HuH-7.5 (cell line): ENCODE measurements around the gene E2F8.

Experiments used
- DNase-seq: peaks from one replicate; pipeline ENCODE4 v3.0.0; 2011; ENCODE audit warnings: low spot score

E2F8 gene

DNA sequence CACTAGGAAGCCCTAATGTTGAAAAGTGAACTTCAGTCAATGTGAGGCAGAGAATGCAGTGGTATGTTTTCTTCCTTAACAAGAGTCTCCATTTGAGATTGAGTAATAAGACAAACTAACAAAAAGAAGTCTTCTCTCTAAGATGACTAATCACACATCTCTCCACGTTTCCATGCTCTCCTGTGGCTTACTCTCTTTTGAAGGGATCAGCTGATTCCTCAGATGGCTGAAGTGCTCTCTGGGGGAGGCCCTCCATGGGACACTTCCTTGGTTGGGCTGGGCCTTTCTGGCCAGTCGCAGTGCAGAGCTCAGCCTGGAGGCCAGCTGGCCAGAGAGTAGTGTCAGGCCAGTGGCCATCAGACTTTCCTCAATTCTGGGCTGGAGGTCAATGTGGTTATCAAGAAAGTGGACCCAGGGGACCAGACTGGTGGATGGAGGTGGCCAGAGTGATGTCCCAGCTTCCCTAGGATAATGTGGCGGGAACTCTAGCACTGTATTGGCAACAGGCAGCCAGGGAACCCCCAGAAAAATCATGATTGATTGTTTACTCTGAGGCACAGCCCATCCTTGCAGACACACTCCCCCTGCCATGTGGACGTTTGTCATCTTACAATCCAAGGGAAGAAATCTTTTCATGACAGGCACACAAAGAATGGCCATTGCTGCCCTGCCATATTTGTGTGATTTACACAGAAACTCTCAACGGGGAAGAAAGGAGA, 53.5 kb downstream of the E2F8 start:
- DNase-seq = no peak

DNA sequence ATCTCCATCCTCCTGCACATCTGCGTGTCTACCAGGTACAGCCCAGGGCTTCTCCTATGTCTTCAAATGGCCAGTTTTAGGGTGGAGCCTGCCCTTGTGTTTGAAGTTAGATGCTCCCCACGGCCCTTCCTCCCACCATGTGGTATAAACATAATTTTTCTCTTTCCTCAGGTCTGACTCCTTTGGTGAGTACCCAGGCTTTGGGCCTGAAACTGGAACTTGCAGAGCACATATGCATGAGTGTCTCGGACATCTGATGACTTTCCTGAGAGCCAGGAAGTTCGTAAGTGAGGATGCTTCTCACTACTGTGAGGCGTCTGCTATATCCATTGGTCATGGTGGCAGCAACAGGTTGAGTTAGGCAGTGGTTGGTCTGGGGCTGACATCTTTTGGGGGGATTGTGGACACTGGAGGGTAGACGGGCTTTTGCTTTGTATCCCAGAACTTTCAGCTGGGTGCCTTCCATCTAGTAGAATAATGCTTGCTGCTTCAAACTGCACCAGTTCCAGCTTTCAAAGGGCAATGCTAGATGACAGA, 55.2 kb downstream of the E2F8 start:
- no peak for DNase-seq

DNA sequence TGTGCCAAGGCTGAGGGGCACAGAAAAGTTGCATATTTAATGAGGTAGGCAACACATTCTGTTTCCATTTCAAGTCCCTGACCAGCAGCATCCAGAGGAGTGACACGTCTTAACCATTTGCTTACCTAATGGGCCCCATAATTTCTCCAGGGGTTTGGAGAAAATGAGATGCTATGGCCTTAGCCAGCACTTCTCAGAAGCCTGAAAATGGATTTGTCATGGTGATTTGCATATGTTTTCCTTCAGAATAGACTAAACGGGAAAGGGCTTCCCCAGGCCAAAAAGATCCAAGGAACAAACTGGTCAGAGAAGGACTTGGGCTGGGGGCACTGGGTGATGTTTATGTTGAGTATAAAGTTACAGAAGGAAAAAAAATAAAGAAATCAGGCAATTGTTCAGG, 55.7 kb downstream of the E2F8 start:
- no peak for DNase-seq

DNA sequence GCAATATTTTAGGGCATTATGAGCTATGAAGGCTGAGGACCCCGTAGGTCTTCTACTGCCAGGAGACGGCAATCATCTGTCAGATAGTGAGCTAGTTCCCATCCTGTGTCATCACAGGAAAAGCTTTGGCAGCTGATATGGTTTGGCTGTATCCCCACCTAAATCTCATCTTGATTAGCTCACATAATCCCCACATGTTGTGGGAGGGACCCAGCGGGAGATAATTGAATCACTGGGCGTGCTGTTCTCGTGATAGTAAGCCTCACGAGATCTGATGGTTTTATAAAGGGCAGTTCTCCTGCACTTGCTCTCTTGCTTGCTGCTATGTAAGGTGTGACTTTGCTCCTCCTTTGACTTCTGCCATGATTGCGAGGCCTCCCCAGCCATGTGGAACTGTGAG, 57.1 kb downstream of the E2F8 start:
- no peak for DNase-seq

DNA sequence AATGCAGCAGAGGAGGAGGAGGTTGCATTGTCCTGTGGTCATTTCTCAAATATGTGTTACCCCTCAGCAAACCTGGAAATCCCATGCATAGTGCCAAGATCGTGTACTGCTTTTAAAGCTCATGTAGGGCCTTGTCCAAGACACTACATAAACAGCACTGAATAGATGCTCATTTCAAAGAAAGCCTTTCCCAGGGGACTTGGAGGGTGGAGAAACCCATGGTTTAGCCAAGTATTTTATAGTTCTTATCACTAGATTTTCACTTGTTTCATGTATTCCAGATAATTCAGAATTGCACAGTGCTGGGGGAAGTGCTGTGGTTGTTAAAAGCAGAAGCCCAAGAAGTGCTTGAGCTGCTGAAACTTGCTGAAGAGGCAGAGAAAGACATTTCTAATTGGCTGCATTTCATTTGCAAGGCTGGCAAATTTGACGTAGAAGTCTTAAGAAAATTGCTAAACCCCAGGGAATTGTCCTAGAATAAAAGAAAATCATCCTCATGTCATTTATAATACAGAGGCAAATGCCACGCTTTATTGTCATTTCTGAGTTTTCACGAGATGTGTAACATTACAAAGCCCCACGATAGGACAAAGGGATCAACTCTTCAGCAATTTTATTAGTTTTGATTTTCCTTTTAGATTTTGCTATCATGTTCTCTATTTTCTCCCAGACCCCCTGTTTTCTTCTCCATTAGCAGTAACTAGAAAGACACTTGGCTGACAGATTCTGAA, 59.0 kb downstream of the E2F8 start:
- no peak for DNase-seq

DNA sequence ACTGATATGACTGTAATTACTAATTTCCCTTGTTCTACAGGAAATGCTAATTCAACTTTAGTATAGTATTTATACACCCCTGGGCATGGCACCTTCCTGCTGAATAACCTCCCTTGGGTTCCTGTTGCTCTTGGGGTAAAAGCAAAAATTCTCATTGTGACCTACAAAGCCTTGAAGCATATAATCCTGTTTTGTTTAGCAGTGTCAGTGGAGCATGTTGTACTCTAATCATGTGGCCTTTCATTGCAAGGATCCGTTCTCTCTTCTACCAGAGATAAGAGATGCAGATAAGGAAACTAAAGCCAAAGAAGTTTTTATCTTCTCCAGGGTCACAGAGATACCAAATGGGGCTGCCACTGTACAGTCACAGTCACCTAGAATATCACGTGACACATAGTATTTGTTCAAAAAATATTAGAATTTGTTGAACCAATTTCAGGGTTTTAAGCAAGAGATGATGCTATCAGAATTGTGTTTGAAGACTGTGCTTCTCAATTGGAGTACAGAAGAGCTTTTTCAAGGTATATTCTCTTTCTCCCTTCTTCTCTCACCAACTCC, 64.0 kb downstream of the E2F8 start:
- DNase-seq = no peak
